Stimulated activated CD4-positive, alpha-beta T cell treated with anti-CD3 and anti-CD28 coated beads, Interleukin-4, amount 100 ng/mL, for 1 hour (primary cell): ENCODE data around the gene CD79A.
"Not testable (repeated sequence)": the region's sequence is repeated elsewhere in the genome, so short reads cannot be mapped to it uniquely, and the experiment has no call there.

Experiments
- DNase-seq: peaks from one replicate; pipeline ENCODE4 v3.0.0-alpha.2; 2020

Gene CD79A

GRCh38 chr19:41906916-41907680 is 30.0 kb downstream of the CD79A start:
- no peak for DNase-seq

GRCh38 chr19:41907994-41908615 is 31.0 kb downstream of the CD79A start:
- no peak for DNase-seq

- no peak for DNase-seq
Measured at GRCh38 chr19:41908724-41909464, 31.8 kb downstream of the CD79A start.

DNA sequence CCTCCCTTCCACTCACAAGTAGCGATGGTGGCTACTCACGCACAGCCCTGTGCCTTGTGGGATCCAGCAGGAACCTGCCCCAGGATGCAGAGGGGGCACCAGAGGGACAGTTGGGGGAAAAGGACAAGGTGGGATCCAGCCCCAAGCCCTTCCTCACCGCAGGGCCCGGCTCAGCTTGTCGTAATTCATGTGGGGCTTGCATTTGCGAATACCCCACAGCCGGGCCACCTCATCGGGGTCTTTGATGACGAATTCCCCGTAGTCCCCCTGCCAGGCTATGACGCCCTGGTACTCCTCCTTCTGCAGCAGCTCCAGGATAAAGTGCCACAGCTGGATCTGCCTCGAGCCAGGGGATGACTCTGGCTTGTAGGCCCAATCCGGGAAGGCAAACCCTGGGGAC is 32.6 kb downstream of the CD79A start:
- no peak for DNase-seq

DNA sequence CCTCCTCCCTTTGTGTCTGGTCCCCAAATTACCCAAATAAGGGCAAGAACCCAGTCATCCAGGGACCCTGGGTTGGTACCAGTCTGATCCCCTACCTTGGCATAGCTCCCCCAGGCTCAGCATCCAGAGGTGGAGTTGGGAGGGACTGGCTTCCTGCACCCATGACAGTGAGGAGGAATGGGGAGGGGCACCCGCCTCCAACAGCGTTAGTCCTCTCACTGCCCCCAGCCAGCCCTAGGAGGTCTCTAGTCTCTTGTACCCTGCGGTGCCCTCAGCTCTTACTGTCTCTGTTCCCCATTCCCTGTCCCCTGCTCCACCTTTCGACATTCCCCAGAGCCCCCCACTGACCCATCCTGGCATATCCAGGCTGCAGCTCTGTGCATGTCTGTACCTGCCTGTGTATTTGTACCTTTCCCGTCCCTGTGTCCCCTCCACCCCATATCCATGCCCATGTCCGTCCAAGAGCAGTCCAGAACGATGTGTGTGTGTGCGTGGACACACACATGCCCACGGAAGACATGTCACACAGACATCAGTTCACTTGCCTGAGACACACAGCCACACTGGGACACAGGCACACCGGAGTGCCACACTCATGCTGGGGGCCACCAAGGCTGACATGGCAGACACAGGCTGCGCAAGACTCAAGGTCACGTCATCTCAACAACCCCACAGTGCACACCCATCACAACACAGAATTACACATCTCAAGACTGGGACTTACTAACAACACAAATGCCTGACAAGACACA is 33.3 kb downstream of the CD79A start:
- no peak for DNase-seq

DNA sequence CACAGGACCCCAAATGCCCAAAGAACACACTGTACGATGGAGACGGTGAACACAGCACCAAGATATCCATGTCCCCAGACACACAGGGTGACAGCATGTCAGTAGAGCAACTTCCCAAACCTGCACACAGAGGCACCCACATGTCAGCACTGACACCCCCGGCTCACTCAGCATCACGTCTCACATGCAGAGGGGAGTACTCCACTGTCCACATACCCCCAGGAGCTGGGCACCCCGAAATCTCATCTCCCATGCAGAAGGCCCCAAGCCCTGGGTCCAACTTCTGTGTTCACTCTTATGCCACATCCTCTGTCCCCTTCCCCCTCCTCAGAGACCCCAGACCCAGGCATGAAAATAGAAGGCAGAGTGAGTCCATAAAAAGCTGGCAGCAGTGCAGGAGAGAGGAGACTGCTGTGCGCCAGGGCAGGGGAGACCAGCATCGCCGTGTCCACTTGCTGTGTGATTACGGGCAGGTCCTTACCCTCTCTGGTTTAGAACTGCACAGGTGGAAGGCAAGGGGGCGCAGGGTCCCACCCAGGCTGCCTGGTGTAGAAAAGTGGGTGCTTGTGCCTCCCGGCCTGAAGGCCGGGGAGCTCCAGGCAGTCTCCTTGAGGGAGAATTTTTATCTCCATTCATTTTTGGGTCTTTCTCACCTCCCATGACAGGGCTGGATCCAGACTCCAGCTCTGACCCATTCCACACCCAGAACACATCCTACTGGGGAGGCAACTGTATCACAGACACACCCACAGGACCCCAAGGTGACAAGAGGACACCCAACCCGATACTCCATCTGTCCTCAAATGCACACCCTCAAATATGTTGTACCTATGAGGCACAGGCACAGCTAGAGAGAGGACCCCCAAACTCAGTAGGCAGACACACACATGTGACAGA is 34.2 kb downstream of the CD79A start:
- DNase-seq: no peak

DNA sequence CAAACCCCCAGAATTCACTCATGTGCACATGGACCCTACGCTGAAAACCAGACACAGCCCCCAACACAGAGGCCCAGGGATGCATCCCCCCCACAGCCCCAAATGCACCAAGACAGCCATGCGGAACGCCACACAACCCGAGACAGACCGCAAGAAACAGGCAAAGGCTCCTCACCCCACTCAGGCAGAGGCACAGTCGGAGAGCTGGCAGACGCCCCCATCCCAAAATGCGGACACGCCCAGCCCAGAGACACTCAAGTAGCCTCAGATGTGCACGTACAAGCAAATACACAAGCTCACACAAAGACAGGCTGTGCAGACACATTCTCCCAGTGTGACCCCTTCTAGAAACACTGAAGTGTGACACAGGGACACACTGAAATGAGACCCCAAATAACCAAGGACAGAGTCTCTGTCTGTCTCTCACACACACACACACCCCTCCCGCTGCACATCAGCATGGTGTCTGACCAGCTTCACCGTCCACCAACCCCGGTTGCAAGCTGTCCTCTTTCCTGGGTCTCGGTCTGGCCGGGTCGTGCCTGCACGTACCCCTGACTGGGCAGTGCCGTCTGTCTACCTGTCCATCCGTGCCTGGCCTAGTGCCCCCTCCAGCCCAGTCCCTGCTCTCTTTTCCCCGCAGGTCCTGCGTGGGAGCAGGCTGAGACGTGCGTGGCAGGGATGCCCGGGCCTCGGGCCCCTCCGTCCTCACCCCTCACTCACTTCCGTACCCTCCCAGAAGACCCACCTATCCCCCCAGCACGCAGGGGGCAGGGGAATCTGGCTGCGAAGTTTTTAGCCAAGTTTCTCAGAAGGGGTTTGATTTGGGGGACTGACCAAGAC is 35.0 kb downstream of the CD79A start:
- DNase-seq: no peak

- no peak for DNase-seq
Measured at GRCh38 chr19:41912899-41913537, 35.9 kb downstream of the CD79A start.

GRCh38 chr19:41913538-41914423 is 36.7 kb downstream of the CD79A start:
- no peak for DNase-seq

- DNase-seq: not testable (repeated sequence)
Measured at GRCh38 chr19:41914424-41914834, 37.4 kb downstream of the CD79A start.

GRCh38 chr19:41915021-41915775 is 38.1 kb downstream of the CD79A start:
- no peak for DNase-seq

DNA sequence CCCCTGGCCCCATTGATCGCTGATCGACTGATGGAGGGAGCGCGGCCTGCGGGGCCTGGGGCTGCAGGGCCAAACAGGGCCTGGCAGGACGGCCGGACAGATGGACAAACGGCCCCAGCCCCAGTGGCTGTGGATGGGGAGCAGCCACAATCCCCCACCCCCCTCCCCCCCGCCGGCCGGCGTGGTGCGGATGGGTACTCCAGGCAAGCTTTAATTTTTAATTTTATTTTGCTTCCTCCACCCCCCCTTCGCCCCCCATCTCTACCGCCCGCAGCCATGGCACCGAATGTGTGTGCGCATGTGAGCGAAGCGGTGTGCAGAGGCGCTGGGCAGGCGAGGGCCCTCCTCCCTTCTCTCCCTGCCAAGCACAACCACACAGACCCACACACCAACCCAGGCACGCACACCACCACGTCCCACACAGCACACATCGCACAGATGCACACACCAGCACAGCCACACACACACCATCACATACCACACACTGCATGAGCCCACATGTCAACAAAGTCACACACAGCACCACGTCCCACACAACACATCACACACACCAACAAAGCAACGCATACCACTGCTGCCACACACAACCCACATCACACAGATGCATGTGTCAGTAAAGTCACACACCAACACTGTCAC is 38.8 kb downstream of the CD79A start:
- no peak for DNase-seq

DNA sequence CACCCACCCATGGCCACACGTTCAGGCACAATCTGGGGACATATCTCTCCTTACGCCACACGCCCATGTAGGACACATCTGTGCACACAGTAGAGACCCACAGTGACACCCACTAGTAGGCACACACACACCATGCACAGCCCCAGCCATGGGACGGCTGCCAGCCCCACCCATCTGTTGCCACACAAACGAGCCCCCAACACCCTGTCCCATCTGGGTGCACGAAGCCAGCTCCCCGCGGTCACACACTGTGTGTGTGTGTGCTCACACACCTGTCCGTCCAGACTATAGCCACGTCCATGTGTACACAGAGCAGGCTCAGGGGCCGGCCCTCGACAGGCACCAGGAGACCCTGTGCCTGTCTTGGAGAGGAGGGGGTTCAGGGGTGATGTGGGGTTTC is 40.6 kb downstream of the CD79A start:
- DNase-seq: no peak

- DNase-seq: no peak
Measured at GRCh38 chr19:41918095-41918494, 41.0 kb downstream of the CD79A start.

DNA sequence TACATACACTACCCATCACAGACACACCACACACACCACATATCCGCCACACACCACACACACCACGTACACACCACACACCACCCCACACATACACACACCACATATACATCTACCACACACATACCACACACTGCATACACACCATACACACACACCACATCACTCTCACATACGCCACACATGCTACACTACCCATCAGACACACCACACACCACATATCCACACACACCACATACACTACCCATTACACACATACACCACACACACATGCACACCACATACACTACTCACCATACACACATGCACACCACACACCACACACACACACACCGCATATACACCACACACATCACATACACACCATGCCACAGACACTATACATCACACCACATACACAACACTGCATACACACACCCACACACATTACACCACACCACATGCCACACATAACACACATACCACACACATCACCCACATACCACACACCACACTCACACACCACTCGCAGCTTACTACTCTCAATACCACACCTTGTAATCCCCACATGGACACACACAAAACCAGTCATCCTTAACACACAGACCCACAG is 41.7 kb downstream of the CD79A start:
- DNase-seq: no peak

- DNase-seq: no peak
Measured at GRCh38 chr19:41919948-41920712, 43.1 kb downstream of the CD79A start.
